G401 (cell line): Measurements from ENCODE around the gene PLK5. TPM values are rescaled to one million over a fixed set of nuclear protein-coding genes. Genes with fewer than 3 reads are reported as not detected.
A peak's percentile ranks its signal among the peaks of the same experiment; 100 is the strongest.

ENCODE experiments used
- DNase-seq: peaks from one replicate; pipeline ENCODE4 v3.0.0-alpha.2; 2015; ENCODE audit warnings: low spot score
- in situ Hi-C: cut with HindIII; loops from 2 replicates; pipeline ENCODE4 v1.10.0; 2016; ENCODE audit warnings: low sequenced_read_pairs, mixed read lengths
- total RNA-seq: library from RNA; depleted of rRNA; stranded (reverse); fragments of >200 nt; shearing (Covaris generic); gene quantifications from 2 replicates; pipeline ENCODE4 v1.2.3, GENCODE V29; 2014

PLK5 gene
- total RNA-seq, 1 experiment from 2014 or later, result not detected

DNA sequence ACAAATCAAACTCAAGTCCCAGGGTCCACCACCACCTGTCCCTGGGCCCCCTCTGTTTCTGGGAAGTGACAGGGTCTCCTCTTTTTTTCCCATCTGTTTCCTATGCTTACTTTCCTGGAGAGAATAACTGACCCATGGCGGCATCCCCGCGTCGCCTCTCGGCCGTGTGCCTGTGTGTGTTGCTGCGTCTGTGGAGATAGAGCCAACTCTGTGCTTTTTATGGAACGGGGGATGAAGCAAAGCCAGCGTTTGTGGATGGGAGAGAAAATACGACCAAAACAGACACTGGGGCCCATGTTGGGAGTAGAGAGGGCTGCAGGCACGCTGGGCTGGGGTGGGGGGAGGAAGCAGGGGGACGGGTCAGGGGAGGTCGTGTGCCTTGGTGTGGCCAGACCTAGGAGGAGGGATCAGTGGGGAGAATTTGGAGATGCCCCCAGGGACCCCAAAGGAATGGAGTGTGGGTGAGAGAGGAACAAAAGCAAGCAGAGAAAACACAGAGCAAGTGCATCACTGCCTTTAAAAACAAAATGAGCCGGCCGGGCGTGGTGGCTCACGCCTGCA, 16.6 kb downstream of the PLK5 start:
- peak; percentile 84 for DNase-seq
- in situ Hi-C loops, result no loop called here

DNA sequence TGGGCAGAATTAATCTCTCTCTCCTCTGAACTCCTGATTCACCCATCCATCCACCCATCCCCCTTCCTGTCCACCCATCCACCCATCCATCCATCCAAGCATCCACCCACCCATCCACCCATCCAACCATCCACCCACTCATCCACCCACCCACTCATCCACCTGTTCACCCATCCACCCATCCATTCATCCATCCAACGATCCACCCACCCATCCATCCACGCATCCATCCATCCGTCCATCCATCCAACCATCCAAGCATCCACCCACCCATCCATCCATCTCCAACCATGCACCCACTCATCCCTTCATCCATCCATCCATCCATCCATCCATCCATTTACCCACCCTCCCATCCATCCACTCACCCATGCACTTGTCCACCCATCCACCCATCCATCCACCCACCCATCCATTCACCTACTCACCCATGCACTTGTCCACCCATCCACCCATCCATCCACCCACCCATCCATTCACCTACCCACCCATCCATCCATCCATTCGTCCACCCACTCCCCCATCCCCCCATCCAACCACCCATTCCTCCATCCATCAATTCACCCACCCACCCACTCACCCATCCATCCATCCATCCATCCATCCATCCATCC, 25.6 kb downstream of the PLK5 start:
- in situ Hi-C loops, result no loop called here
- no peak for DNase-seq

DNA sequence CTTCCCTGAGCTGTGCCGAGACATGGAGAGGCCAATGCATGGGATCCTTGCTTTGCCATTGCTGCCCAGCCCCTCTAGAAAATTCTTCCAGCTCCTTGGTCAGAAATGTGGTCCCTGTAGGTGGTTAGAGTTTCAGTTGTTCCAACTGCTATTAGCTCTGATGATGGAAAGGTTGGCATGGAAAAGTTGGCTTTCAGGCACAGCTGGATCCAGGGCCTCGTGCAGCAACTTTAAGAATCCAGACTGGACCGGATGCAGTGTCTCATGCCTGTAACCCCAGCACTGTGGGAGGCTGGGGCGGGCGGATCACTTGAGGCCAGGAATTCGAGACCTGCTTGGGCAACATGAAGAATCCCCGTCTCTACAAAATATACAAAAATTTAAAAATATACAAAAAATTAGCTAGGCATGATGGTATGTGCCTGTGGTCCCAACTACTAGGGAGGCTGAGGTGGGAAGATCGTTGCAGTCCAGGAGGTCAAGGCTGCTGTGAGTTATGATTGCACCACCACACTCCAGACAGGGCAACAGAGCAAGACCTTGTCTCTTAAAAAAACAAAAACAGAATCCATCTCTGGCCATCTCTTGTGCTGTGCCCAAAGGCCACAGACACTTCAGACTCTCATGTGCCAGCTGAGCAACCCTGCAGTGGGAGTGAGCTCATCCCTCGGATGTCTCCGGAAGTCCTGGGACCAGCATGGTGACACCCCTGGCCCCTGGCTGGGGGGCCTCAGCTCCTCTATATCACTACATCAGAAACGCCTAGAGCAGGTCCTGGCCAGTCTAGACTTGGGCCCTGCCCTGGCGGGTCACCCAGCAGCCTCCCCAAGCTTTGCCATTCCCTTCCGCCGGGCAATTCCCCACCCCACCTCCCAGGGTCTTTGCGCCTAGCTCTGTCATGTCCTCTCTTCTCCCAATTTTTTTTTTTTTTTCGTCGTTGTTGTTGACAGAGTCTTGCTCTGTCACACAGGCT, 27.5 kb downstream of the PLK5 start:
- in situ Hi-C loops, result no loop called here
- DNase-seq, result no peak

DNA sequence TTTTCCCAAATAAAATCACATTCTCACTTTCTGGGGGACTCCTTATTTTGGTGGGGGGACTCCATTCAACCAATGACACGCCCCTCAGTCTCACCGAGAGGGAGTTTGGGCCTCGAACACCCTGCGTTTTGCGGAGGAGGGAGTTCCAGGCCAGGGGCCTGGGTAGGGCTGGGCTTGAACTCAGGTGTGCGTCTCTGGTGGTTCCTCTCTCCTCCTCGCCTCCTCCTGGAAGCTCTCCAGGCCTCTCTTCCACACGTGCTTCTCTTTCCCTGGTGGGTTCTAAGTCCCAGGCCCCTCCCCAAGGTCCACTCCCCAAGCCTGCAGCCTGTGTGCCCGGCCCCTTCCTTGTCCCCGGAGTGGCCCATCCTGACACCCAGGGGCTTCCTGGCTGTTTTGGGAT, 29.5 kb downstream of the PLK5 start:
- no peak for DNase-seq
- in situ Hi-C loops, result no loop called here

DNA sequence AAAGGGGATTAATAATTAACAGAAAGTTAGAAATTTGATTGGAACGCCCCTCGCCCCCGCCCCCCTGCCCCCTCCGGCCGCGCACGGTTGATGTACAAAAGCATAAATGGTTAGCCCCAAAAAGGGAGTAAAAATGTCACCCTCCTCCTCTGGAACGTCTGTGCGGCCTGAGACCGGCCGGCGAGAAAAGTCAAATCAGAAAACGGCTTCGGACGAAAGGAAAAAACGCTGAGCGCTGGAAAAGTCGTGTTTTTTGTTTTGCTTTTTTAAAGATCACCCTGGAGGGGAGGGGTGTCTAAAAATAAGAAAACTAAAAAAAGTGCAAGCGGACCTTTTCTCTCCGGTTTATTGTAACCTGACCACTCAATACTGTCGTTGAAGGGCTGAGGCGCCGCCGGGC, 31.1 kb downstream of the PLK5 start:
- in situ Hi-C loops, result no loop called here
- no peak for DNase-seq

DNA sequence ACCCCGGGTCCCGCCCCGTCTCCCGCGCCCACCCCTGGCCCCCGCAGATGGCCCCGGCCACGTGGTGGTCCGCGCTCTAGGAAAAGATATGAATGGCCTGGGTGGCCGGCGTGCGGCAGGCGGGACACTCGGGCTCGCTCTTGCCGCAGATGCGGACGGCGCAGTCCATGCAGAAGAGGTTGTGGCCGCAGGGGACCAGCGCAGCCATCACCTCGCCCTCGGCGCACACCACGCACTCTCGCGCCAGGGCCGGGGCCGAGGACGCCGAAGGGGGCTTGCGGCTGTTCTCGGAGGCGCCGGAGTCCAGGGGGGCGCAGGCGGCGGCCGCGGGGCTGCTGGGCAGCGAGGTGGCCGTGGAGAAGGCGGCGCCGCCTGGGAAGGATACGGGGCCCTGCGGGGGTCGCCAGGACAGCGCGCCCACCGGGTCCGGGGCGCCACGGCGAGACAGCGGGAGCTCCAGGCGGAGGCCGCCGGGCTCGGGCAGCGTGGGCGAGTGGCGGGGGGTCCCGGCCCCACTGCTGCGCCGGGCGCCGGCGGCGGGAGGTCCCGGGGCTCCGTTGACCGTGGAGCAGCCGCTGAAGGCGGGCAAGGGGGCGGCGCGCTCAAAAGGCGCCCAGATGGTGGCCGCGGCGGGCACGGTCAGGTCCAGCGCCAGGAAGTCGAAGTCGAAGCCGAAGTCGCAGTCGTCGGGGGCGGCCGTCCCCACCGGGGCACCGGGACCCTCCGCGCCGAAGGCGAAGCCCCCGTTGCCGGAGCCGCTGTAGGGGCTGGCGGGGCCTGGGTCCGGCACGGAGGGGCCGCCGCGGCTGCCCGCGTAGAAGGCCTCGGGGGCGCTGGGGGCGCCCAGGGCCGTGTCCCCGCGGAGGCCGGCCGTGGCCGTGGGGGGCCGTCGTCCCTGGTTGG, 31.9 kb downstream of the PLK5 start:
- no peak for DNase-seq
- in situ Hi-C loops, result no loop called here

DNA sequence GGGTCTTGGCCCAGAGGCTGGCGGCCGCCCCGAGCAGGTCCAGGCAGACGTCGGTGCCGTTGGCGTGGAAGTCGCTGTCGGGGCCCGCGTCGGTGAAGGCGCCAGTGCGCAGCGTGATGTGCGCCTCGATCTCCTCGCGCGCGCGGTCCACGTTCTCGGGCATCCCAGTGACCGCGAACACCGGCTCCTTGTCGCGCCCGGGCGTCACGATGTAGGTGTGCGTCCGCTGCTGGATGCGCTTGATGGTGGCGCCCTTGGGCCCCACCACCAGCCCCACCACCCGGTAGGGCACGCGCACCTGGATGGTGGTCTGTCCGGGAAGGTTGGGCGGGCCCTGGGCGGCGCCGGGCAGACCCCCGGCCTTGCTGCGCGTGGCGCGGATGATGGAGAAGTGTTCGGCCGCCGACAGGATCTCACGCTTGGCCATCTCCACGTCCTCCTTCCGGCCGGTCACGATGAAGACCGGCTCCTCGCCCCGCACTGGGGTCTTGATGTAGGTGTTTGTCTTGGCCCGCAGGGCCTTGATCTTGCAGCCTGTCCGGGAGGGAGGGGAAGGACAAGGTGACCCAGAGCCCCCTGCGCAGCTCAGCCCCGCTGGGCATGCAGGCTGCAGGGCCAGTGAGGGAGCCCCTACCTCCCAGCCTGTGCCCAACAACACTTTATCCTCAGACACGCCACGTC, 32.7 kb downstream of the PLK5 start:
- no peak for DNase-seq
- in situ Hi-C loops, result no loop called here

DNA sequence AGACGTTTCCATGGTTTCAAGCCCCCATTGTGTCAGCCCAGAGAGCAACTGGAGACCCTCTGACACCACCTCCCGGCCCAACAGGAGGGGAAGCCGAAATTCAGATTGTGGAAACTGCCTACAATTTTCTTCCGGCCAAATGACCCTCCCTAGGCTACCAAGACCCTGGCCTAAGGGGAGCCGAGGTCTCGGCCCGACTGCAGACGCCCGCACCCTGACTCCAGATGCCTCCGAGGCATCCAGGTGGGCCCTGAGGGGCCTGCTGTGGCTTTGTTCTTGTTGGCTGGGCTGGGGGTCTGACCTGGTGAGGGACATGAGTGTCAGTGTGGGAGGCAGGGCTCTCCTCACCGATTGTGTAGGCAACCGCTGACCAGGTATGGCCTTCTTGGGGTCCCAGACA, 34.7 kb downstream of the PLK5 start:
- DNase-seq, result no peak
- in situ Hi-C loops, result no loop called here

DNA sequence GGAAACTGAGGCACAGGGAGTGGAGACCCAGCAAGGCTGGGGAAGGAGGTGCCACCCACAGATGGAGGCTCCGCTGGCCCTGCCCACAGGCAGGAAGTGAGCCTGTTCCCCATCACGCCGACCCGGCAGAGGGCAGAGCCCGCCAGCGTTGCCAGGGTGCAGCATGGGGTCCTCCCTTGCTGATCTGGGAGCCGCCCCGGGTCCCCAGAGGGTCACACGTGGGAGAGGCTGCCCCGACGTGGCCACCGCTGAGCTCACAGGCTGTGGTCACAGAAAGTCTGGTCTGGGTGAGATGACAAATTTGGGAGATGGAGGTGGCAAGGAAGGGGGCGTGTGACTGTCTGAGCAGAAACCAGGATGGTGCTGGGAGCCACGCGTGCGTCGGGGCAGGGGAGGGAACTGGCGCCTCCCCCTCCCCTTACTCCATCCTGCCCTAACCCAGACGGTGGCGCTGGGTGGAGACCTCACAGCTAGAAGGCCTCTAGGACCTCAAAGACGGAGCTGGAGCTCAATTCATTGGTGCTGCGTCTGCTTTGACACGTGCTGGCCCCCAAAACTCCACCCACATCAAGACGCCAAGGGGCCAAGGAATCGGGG, 36.5 kb downstream of the PLK5 start:
- no peak for DNase-seq

DNA sequence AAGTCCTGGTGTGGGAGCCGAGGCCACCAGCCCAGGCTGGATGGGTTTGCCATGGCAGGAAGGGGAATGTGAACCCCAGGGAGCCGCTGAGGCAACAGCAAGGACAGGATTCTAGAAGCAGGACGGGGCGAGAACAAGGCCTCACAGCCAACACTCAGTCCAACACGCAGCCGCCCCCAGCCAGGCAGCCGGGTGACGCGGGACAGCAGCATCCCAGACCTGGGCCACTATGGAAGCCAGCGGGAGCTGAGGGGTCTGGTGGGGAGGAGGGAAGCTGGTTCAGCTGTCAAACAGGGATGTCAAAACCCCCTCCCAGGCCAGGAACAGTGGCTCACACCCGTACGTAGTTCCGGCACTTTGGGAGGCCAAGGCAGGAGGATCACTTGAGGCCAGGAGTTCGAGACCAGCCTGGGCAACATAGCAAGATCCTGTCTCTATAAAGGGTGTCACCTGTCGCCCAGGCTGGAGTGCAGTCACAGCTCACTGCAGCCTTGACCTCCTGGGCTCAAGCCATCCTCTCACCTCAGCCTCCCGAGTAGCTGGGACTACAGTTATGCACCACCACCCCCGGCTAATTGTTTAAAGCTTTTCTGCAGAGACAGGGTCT, 37.5 kb downstream of the PLK5 start:
- in situ Hi-C loops, result no loop called here
- DNase-seq, result no peak

More for the DNA sequence above, 36.5 kb downstream of the PLK5 start:
- in situ Hi-C loops, result no loop called here

DNA sequence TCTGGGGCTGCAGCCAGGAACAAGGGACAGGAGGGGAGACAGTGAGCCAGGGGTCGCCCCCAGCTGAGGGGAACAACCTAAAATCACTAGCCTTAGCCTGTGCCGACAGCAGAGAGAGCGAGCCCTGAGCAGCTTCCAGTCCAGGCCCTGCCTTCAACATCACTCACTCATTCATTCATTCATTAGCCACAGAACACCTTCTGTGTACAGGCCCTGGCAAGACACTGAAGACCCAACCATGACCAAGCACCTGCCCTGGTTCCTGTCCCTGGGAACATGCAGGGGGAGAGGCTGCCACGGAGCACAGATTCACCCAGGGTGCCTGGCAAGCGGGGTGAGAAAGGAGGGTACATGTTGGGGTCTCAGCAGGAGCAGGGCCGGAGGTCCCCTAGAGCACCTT, 39.4 kb downstream of the PLK5 start:
- in situ Hi-C loops, result no loop called here
- no peak for DNase-seq

DNA sequence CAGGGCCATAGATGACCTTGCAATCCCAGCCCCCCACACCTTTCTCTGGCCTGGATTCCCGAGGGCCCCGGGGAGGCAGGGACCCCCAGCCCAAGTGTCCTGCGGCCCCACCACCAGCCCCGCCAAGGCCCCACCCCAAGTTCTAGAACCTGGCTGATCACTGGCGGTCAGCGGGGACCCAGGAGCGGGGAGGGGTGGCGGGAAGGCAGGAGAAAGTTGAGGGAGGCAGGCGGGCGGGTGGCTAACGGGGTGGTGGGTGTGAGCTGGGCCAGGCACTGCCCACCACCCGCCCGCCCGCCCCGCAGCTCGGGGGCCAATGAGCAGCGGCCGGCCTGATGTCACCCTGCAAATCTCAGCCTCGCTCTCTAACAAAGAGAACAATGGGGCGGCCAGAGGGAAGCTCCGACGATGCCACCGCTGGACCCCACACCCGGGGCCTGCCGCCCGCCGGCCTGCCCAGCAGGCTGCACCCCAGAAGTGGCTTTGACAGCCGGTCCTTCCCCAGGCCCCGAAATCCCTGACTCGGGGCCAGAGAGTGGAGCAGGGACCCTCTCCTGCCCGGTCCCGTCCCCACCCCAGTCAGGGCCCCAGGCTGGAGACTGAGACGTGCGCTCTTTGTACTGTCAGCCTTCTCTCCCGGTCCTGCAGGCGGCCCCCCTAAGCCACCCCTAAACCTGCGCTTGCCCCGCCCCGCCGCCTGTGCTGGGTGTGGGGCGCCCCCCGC, 42.7 kb downstream of the PLK5 start:
- DNase-seq, result peak; percentile 53
- in situ Hi-C loops, result no loop called here

DNA sequence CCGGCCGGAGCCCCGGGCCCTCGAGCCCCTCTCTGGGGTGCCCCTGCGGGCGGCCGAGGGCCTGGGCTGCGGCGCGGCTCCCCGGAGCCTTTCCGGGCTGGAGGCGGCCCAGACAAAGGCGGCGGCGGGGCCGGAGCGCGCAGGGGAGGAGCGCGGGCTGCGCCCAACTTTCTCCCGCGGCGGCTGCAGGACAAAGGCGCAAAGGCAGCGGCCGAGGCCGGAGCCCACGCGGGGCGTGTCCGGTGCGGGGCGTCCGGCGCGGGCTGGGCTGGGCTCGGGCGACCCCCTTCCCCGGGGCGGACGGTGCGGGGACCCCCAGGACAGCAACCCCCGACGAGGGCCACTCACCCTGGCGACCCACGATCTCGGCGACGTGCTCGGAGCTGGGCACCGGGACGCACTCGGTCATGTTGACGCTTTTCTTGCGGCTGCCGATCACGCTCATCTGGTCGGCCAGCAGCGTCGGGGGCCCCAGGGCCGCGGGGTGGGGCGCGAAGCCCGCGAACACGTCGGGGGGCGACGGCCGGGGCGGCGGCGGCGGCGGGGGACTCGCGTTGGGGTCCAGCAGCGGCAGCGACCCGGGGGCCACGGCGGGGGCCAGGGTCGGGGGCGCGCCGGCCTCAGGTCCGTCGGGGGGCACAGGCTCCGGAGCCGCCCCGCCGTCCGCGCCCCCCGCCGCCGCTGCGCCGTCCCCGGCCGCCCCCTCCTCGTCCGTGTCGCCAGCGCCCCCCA, 43.4 kb downstream of the PLK5 start:
- in situ Hi-C loops, result no loop called here
- no peak for DNase-seq

DNA sequence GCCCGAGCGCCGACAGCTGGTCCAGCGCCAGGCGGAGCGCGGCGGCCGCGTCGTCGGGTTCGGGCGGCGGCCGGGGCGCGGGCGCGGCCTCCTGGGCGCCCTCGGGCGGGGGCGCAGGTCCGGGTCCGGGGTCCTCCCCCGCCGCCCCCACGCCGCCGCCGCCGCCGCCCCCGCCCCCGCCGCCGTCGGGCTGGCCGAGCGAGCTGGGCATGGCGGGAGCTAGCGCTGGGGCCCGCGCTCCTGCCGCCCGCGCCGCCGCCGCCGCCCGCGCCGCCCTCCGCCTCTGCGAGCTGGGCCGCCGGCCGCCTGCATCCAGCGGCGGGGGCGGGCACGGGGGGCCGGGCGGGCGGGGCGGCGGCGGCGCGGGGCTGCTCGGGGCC, 44.0 kb downstream of the PLK5 start:
- DNase-seq, result no peak
- in situ Hi-C loops, result no loop called here

DNA sequence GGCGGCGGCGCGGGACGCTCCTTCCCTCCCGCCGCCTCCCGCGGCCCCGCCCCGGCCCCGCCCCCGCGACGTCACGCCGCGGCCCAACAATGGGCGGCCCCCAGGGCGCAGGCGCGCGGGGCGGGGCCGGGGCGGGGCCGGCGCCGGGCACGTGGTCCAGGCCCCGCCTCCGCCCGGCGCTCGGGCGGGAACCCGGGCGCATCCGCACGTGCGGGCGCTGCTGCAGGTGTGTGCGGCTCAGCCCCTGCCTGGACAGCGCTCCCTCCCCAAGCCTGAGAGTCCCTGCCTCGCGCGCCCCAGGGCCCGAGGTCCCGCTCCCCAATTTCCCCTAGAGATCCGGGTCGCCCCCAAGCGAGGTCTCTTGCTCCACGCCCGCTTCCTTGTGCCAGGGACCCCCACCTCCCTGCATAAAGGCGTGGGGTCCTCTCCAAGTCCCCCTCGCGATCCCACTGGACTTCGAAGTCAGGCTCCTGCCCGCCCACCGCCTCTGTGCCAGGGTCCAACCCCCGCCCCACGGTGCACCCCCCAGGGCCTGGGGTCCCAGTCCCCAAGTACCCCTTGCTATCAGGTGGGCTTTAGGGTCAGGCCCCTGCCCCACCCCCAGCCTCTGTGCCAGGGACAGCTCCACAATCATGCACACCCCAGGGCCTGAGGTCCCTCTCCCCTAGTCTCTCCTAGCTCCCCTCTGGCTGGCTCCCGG, 44.6 kb downstream of the PLK5 start, which contains the start of gene MEX3D:
TSS of gene MEX3D (minus strand) at position 6 of the 700 bp plus-strand sequence. CDS start 267 bp downstream, outside the sequence.
- peak; percentile 66 for DNase-seq

DNA sequence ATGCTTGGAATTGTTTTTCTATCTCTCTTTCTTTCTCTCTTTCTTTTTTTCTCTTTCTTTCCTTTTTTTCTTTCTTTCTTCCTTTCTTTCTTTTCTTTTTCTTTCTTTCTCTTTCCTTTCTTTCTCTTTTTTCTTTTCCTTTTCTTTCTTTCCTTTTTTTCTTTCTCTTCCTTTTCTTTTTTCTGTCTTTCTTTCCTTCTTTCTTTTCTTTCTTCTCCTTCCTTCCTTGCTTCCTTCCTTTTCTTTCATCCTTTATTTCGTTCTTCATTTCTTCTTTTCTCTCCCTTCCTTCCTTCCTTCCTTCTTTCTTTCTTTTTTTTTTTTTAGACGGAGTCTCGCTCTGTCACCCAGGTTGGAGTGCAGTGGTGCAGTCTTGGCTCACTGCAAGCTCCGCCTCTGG, 46.1 kb downstream of the PLK5 start:
- in situ Hi-C loops, result no loop called here
- no peak for DNase-seq

More for the DNA sequence above, 44.6 kb downstream of the PLK5 start, which contains the start of gene MEX3D:
- in situ Hi-C loops, result no loop called here
